Choroid plexus epithelial cell (primary cell): Measurements from ENCODE around the gene TCAF2.
"Not testable (repeated sequence)": the region's sequence is repeated elsewhere in the genome, so short reads cannot be mapped to it uniquely, and the experiment has no call there.

Experiments used
- DNase-seq: peaks from one replicate; pipeline ENCODE4 v3.0.0-alpha.2; 2010; ENCODE audit warnings: low read depth
- H3K4me3 ChIP-seq: 2 replicates; pipeline ENCODE4 v1.5.1; 2011; ENCODE audit warnings: low read depth, mild to moderate bottlenecking, control low read depth, low read length, moderate library complexity

Gene TCAF2

DNA sequence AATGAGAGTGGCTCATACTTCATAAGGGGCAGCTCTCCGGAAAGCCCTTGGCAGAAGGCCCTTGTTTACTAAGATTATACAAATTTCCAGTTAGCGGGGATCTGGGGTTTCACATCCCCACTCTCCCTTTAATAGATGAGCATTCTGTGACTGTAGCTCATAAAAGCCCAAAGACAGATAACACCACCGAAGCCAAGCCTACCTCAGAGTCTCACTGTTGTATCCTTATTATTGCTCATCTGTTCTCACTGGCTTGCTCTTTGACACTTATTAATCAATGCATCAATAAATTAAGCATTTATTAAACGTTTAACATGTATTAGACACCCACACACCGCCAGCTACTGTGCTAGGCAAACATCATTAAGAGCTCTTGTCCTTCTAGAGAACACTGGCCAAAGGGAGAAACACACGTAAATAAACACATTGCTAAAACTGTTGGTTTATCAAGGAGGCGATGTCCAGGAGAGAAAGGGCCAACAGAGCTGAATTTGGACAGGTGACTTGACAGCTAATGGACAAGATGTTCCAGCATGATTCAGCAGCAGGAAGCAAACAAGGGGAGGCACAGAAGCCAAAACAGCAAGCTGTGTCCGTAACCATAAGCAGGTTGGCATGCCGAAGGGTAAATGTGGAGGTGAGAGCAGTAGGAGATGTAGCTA, 19.9 kb downstream of the TCAF2 start:
- H3K4me3 ChIP-seq, DNase-seq: not testable (repeated sequence)

DNA sequence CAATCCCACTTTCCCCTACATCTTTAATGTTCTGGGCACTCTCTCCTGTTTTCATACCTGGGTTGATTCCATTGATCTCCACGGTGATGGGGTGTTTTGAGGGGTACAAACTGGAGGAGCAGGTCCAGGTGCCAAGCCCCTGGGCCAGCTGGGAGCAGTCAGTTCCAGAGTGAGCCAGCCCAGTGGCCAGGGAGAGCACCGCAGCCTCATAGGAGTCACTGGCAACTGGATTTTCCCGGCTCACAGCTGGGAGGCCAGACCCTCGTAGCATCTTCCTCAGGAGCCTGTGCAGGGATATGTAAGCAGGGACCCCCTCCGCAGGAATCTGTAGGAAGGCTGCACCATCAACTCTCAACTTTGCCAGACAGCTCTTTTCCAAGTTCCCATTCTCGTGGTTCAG, 25.8 kb downstream of the TCAF2 start:
- DNase-seq, H3K4me3 ChIP-seq: not testable (repeated sequence)

DNA sequence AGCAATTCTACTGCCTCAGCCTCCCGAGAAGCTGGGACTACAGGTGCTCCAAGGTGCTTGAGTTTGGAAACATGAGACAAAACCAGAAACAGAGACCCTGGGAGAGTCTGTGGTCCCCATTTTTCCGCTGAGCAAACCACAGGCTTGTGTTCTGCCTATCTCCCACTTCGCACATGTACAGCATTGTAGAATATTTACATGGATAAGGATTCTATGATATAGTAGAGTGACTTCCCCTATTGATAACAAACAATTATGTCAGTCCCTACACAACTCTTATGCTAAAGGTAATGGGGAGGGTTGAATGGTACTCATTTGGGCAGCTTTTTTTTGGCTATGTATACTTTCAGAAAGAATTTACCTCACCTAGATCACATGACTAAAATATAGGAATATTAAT, 29.1 kb downstream of the TCAF2 start:
- DNase-seq, H3K4me3 ChIP-seq: not testable (repeated sequence)

DNA sequence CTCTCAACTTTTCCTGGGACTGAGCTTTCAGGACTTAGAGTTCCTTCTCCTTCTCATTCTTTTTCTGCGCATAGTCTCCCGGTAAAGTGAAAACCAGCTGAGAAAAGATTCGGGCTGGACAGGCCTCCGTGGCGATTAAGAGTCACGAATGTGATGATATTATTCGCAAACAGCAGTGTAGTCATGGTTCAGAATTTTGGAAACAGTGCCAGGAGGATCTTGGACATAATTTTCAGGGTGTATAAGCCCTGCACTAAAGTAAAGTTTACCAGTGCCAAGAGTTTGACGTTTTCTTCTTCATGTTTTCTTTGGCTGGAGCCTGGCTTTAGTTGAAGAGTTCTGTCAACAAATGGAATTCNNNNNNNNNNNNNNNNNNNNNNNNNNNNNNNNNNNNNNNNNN, 29.7 kb downstream of the TCAF2 start:
- DNase-seq, H3K4me3 ChIP-seq: not testable (repeated sequence)
